HG02642 (cell line): ENCODE data around the gene STAT3.

Experiments
- ATAC-seq: cut with Tn5 transposase; IDR thresholded peaks from one replicate; pipeline ENCODE4 v1.9.1; 2021; ENCODE audit warnings: mild to moderate bottlenecking; ENCODE audit not compliant: unreplicated experiment, poor library complexity

STAT3 gene

GRCh38 chr17:42284024-42284369 lies 104.2 kb downstream of the STAT3 start:
- ATAC-seq: no peak

GRCh38 chr17:42283241-42284023 lies 104.8 kb downstream of the STAT3 start:
- no peak for ATAC-seq

GRCh38 chr17:42282478-42283080 lies 105.7 kb downstream of the STAT3 start:
- no peak for ATAC-seq

- no peak for ATAC-seq
Observed at GRCh38 chr17:42281571-42282096, 106.6 kb downstream of the STAT3 start.

- ATAC-seq: no peak
Observed at GRCh38 chr17:42279776-42280630, 108.2 kb downstream of the STAT3 start.

- no peak for ATAC-seq
Observed at GRCh38 chr17:42277342-42277712, 110.9 kb downstream of the STAT3 start.

- peak; percentile 4 for ATAC-seq
Observed at GRCh38 chr17:42276609-42277341, 111.5 kb downstream of the STAT3 start.

- ATAC-seq: peak; percentile 75
Observed at GRCh38 chr17:42276359-42276608, 112.0 kb downstream of the STAT3 start, which contains the start of gene STAT5B. STAT5B (minus strand) TSS chr17:42276391; CDS start chr17:42232127, 44,264 bp downstream.

GRCh38 chr17:42275527-42276358 lies 112.5 kb downstream of the STAT3 start:
- peak; percentile 47 for ATAC-seq

- no peak for ATAC-seq
Observed at GRCh38 chr17:42274812-42275526, 113.3 kb downstream of the STAT3 start.

- no peak for ATAC-seq
Observed at GRCh38 chr17:42274253-42274542, 114.0 kb downstream of the STAT3 start.

GRCh38 chr17:42273474-42274252 lies 114.6 kb downstream of the STAT3 start:
- no peak for ATAC-seq

GRCh38 chr17:42272162-42272907 lies 115.9 kb downstream of the STAT3 start:
- no peak for ATAC-seq

- ATAC-seq: no peak
Observed at GRCh38 chr17:42271779-42272035, 116.5 kb downstream of the STAT3 start.

GRCh38 chr17:42271006-42271778 lies 117.0 kb downstream of the STAT3 start:
- ATAC-seq: no peak

- no peak for ATAC-seq
Observed at GRCh38 chr17:42270596-42270995, 117.6 kb downstream of the STAT3 start.

- no peak for ATAC-seq
Observed at GRCh38 chr17:42270170-42270535, 118.1 kb downstream of the STAT3 start.
